ENCODE data around the gene AAK1.
"Not testable (repeated sequence)": the region's sequence is repeated elsewhere in the genome, so short reads cannot be mapped to it uniquely, and the experiment has no call there.

AAK1 gene

DNA sequence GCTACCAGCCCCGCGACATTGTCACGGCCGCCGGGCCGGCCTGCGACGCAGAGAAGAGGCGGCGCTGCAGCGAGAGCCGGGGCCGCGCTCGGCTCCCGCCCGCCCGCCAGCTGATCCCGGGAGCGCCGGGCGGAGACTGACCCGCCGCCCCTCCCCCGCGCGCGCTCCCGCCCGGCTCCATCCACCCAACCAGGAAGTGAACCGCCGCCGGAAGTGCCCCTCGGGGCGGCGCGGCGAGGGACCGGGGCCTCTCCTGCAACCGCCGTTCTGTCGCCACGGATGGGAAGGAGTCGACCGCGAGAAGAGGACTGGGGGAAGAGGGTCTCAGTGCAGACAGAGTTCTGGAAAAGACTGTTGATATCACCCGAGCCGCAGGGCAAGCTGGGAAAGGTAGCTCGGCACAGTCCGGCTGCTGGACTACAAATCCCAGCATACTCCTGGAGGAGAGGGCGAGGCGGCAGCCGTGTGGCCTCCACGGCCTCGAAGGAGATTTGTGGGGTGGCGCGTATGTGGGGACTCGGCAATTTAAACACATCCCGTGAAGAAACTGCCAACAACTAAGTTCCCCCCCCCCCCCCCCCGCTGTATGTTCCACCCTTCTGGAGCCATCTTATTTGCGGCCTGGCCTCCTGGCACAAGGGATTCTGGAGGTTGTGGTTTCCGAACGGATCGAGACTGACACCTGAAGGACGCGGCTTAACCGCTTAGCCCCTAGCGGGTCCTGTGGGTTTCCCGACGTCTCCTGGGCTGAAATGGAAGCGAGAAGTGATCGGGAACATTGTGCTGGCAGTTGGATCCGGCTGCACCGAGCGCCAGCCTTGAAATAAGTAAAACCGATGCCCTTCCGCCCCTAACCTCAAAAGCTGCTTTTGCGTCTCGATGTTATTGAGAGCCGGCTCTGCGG, at the start of gene AAK1:
TSS of gene AAK1 (minus strand) at position 138 of the 904 bp plus-strand sequence. CDS start 699 bp downstream, outside the sequence.
- DNase-seq (ENCODE audit: low read depth, low spot score): peak; percentile 96

DNA sequence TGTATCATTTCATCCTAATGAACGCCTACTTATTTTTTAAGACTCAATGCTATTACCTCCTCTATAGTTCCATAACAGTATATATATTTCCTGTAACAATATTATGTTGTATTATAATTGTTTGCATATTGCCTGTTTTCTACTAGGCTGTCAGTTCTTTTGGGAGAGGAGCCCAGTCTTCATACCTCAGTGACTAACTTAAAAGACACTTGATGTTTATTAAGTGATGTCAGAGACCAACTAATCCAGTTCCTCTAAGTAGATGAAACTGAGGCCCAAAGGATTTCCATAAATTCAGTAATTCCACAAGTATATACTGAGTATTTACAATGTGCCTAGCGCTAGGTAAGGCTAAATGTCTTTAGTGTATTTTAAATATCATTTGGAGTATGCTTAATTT, 48.9 kb upstream of the AAK1 start:
- peak; percentile 66 for DNase-seq (ENCODE audit: low read depth, low spot score)

DNA sequence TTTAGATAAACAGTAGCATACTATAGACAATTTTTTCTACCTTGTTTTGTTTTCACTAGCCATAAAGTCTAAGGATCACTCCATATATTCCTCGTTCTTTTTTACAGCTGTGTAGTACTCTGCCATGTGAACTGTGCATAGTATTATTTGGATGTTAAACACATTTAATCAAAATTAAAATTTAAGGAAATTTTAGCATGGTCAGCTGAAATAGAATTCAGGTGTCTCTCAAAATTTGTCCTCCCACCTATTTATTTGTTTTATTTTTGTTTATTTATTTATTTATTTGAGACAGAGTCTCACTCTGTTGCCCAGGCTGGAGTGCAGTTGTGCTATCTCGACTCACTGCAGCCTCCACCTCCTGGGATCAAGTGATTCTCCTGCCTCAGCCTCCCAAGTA, 46.4 kb upstream of the AAK1 start:
- no peak for DNase-seq (ENCODE audit: low read depth, low spot score)

DNA sequence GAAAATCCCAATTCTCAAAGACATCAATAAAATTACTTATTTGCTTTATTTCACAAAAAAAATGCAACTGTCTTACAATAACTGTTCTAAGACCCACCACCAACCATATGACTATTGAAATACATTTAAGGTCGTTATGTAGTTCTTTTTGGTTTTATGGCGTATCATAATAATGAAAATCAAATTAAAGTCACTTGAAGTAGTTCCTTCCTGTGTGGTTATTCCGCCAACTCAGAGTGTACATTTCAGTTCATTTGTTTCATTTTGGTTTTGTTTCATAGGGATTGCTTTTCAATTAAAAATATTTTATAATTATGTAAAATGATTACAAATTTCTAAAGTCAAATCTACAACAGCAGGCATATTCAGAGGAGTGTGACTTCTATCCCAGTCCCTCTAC, 45.9 kb upstream of the AAK1 start:
- no peak for DNase-seq (ENCODE audit: low read depth, low spot score)

DNA sequence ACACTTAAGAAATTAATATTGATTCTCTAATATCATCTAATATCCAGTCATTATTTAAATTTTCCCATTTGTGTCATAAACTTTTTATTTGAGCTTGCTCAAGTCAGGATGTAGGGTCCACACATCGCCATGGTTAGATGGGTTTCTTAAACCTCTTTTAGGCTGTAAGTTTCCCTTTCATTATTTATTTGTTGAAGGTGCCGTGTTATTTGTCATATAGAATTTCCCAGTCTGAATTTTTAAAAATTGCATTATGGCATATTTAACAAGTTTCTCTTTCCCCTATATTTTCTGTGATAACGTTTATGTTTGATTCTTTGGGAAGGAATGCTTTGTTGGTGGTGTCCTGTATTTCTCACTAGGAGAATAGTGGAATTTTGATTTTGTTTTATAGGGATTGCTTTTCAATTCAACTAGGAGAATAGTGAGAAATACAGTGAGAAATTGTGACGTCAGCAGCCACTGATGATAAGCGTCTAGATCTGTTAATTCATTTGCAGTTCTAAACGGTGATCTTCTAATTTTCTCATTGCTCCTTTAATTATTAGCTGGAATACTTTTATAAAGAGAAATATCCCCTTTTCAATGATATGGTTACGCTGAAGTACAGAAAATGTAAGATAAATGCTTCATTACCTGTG, 44.6 kb upstream of the AAK1 start:
- no peak for DNase-seq (ENCODE audit: low read depth, low spot score)

DNA sequence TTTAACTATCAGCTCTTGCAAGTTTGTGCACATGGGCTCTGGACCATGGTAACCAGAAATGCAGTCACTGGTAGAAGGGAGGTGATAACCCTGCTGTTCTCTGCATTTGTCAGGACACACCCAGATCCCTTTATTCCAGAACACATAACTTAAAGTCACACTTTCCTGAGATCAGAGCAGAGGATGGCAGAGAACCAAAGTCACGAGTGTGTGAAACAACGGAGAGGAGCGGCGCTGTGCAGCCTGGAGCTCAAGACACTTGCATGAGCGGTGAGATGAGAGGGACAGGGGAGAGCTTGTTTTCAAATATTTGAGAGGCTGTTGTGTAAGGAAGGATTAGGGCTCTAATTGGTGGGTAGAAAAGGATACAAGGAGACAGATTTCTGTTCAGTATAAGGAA, 43.3 kb upstream of the AAK1 start:
- DNase-seq (ENCODE audit: low read depth, low spot score): no peak

DNA sequence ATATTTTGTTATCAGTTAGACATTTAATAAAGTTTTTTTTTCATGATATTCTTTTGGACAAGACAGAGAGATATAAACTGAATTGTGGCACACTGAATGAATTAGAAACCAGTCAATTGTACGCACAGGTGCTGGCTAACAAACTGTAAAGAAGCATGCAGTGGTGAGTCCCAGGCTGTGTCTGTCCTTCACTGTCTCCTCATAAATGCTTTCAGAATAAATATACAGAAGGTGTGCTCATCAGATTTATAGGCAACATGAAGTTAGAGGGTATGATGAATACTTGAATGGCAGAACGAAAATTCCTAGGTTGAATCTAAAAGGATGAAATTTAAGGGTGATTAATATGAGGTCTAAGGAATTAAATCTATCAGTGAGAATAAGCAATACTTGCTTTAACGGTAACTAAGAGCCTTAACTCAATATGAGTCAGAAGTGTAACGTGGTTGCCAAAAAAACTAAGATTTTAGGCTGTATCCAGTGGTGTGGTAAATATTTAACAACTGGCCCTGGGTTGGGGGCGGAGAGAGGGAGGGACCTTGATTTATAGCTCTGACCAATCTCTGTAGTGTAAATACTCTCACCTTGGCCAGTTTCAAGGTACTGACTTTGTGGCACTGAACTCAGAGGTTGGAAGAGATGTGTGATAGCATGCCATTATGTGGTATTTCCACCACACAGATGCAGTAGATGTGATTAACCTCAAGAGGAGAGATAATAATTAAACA, 41.9 kb upstream of the AAK1 start:
- peak; percentile 30 for DNase-seq (ENCODE audit: low read depth, low spot score)

DNA sequence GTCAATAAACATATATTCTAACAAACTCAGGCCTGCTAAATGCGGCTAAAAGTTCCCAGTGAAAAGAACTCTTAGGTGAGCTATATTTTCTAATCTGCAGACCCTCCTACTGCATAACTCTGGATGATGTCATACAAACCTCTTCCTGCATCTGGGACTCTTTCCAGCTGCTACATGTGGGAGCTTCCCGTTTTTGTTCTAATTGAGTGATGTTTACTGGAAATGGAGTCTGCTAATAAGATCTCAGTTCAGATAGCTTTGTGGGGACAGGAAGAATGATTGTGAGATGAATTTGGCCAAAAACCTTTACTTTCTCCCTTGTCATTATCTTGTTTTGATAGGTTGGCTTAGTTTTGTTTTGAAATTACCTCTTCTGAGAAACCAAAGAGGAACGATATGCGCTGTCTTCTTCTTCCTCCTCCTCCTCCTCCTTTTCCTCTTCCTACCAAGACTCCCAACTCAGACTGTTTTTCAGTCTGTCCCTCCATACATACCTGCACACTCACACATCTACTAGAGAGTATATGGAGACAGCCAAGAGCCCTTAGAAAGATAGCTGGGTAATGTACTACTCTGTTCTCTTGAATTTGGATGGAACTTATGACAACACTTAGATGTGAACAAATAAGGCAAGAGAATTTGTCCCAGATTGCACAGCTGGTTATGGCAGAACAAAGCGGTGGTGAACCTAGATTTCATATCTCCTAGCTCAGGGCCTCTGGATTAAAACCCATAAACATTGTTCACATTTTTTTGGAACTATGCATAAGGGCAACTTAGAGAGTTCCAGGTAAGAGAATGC, 39.8 kb upstream of the AAK1 start:
- DNase-seq (ENCODE audit: low read depth, low spot score): peak; percentile 87

DNA sequence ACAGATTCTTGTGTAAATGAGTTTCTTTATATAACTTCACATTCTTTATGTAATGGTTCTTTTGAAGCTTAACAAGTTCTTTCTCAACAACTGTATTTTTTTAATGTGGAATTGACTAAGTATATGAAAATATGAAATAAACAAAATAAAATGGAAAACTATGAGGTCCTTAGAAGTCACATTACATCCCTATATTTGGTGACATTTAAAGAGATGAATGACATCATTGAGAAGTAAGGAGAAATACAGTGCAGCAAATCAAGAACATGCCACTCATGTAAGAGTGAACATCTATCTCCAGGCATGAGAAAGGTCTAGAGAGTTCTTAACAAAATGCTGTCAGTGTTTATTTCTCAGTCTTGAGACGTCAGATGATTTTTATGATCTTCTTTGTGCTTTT, 39.0 kb upstream of the AAK1 start:
- DNase-seq (ENCODE audit: low read depth, low spot score): no peak

DNA sequence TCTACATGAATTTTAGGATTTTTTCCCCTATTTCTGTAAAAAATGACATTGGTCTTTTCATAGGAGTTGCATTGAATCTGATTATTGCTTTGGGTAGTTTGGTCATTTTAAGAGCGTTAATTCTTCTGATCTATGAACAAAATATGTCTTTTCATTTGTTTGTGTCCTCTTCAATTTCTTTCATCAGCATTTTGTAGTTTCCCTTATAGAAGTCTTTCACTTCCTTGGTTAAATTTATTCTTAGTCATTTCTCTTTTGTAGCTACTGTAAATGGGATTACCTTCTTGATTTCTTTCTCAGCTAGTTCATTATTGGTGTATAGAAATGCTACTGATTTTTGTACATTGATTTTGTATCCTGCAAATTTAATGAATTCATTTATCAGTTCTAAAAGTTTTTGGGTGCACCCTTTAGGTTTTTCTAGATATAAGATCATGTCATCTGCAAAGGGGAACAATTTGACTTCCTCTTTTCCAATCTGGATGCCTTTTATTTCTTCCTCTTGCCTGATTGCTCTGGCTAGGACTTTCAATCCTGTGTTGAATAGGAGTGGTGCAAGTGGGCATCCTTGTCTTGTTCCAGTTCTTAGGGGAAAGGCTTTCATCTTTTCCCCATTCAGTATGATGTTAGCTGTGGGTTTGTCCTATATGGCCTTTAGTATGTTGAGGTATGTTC, 36.6 kb upstream of the AAK1 start:
- DNase-seq (ENCODE audit: low read depth, low spot score): no peak

DNA sequence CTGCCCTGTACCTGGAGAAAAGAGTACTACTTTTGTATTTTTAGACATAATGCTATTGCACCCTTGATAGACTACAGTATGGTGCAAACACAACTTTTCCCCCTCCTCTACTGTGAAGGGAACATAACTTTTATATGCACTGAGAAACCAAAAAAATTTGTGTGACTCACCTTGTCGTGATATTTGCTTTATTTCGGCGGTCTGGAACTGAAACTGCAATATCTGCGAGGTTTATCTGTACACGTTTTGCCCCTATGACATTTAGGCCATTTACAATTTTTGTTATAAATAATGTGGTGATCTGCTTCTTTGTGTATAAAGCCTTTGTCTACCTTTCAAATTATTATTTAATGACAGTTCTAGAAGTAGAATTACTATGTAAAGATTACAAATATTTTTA, 34.4 kb upstream of the AAK1 start:
- no peak for DNase-seq (ENCODE audit: low read depth, low spot score)

DNA sequence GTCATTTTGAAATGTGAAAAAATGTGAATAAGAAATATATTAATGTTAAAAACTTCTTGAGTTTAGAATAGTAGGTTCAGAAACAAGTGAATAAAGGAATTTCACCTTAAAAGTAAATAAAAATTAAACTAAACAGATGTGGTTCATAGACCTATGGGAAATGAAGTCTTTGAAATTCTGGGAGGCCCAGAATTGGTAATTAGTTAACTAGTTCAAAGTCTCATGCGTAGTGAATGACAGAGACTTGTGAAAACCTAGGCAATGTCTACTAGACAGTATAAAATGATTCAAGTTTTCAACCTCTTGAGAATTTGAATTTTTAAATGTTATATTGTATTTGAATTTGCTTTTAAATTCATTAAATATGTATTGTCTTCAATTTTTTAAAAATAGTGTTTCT, 32.6 kb upstream of the AAK1 start:
- DNase-seq (ENCODE audit: low read depth, low spot score): no peak

DNA sequence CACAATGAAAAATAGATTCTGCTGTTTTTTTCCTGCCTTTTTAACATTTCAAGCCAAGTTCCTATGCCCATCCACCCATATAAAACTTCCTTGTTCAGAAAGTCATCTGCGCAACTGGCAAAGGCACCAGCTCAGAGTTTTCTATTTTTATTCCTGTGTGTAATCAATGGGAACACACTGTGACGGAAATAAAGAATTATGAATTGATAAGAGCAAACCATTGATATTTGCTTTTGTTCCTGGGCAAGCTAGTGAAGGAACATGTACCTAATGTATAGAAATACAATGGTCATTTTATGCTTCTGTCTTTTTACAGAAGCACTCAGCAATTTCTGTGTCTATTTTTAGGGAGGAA, 30.8 kb upstream of the AAK1 start:
- DNase-seq (ENCODE audit: low read depth, low spot score): no peak

DNA sequence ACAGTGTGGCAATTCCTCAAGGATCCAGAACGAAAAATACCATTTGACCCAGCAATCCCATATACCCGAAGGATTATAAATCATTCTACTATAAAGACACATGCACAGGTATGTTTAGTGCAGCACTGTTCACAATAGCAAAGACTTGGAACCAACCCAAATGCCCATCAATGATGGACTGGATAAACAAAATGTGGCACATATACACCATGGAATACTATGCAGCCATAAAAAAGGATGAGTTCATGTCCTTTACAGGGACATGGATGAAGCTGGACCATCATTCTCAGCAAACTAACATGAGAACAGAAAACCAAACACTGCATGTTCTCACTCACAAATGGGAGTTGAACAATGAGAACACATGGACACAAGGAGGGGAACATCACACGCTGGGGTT, 29.6 kb upstream of the AAK1 start:
- not testable (repeated sequence) for DNase-seq (ENCODE audit: low read depth, low spot score)

DNA sequence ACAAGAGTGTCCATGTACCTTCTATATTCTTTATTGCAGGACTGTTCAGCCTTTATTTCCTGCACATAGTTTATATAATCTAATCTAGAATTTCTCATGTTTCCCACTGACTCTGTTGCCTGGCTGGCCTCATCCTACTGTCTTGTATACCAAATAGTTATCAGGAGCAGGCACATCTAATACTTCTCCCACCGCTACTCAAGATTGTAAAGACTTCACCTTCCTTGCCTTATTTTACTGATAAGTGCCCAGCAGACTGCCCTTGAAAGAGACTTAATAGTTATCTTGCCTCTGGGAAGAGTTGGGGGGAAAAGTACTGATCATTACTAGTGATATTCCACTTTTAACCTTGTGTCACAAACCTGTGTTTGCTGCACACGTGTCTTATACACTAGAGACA, 26.1 kb upstream of the AAK1 start:
- DNase-seq (ENCODE audit: low read depth, low spot score): no peak

DNA sequence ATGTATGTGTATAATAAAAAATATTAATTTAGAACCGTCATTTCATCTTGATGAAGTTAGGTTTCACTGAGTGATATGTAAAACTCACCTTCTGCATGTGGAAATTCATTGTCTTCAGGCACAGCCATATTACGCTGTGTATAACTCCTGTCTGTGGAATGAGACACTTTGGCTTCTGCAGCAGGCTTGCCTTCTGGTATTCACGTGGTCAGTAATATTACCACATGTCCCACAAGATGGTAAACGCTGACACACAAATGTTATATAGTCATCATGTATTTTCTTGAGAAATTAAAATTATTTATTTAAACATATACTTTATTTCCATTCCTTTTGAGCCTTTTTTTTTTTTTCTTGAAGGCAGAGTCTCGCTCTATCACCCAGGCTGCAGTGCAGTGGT, 25.1 kb upstream of the AAK1 start:
- DNase-seq (ENCODE audit: low read depth, low spot score): no peak

DNA sequence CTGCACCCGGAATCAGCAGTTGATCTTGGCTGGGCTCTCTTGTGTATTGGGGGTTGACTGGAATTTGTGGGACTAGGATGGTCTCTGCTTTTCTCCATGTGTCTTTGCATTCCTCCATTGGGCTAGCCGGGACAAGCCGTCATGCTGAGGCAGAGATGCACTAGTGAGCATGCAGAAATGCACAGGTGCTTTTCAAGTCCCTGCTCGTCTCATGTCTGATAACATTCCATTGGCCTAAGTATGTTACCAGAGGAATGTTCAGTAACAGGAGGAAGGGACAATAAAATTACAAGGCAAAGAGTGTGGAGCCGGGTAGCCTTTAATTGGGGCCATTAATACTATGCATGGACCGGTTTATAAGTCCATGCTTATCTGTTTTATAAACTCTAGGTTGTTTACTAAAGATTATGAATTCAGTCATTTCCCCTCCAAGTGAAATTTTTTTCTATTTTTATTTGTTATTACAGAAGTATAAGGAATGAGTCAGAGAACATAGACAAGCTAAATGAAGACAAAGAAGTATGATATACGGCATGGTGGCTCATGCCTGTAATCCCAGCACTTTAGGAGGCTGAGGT, 24.4 kb upstream of the AAK1 start:
- DNase-seq (ENCODE audit: low read depth, low spot score): no peak

DNA sequence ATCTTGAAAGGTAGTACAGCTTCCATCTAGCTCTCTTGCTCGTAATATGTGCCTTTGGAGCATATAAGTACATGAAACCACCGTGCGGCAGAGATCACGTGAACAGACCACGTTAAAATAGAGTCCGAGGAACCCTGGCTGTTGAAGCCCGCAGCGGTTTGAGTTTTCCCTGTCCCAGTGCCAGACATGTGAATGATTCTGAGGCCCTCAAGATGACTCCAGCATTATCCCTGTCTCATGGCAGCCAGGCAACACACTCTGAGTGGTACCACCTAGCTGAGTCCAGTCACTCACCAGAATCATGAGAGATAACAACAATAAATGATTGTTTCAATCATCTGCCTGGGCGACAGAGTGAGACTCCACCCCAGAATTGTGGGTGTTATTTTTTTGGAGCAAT, 21.6 kb upstream of the AAK1 start:
- DNase-seq (ENCODE audit: low read depth, low spot score): no peak

DNA sequence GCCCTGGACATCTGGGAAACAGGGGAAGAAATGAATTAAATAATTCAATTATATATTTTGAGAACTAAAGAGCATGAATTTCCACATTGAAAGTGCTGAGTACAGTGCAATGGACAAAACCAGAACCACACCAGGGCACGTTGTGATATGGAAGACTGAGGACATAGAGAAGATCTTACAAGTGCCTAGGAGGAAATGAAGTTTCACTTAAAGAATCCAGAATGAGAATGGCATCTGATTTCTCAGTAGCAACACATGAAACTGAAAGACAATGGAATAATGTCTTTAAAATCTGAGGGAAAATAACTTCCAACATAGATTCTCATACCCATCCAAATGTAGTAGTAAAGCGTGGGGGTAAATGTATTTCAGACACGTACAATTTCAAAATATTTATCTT, 20.3 kb upstream of the AAK1 start:
- DNase-seq (ENCODE audit: low read depth, low spot score): no peak

DNA sequence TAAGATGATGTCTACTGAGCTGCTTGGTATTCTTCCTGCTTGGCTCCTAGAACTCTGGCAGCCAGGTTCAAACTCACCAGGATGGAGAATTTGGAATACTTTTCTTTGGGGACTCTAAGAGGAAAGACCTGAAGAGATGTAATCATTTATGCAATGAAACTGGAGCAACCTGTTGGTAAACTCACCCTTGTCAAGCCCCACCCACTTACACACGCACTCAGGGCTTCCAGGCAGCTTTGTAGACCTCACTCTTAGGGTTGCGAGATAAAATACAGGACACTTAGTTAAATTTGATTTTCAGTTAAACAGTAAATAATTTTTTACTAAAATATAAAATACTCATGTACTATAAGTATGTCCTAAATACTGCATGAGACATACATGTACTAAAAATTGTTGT, 19.0 kb upstream of the AAK1 start:
- DNase-seq (ENCODE audit: low read depth, low spot score): not testable (repeated sequence)

DNA sequence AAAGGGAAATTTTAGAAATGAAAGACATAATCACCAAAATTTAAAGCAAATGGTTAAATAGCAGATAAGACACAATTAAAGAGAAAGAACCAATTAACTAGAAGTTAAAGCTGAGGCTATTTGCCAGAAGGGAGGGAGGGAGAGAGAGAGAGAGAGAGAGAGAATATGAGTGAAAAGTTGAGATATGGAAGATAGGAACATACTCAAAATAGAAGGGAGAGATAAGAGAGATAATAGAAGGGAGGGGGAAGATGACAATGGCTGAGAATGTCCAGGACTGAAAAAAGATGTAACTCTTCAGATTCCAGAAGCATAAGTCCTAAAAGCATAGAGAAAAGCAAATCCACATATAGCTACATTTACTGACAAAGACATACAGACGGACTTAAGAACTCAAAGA, 17.1 kb upstream of the AAK1 start:
- no peak for DNase-seq (ENCODE audit: low read depth, low spot score)

Data from astrocyte of the hippocampus (primary cell).